GM10266 (cell line): ENCODE data around the gene SPNS2.

Source experiments
- DNase-seq: peaks from one replicate; pipeline ENCODE4 v3.0.0; 2012; ENCODE audit errors: extremely low spot score
- CTCF ChIP-seq: IDR thresholded peaks from 2 replicates; pipeline ENCODE4 v1.5.1; 2012; ENCODE audit warnings: mild to moderate bottlenecking, low read depth; ENCODE audit not compliant: control insufficient read depth, insufficient read depth; ENCODE audit errors: missing control alignments

The SPNS2 gene

GRCh38 chr17:4540224-4540651, 41.6 kb downstream of the SPNS2 start:
- TF ChIP-seq CTCF: no peak
- DNase-seq: no peak

GRCh38 chr17:4540687-4541327, 42.1 kb downstream of the SPNS2 start:
- DNase-seq: no peak

GRCh38 chr17:4541328-4542002, 42.8 kb downstream of the SPNS2 start:
- no peak for TF ChIP-seq CTCF
- DNase-seq: no peak

More at GRCh38 chr17:4540687-4541327, 42.1 kb downstream of the SPNS2 start:
- TF ChIP-seq CTCF: no peak

GRCh38 chr17:4542003-4542725, 43.5 kb downstream of the SPNS2 start:
- no peak for DNase-seq
- no peak for TF ChIP-seq CTCF

- no peak for DNase-seq
- TF ChIP-seq CTCF: no peak
These were observed 44.1 kb downstream of the SPNS2 start for GRCh38 chr17:4542726-4543191.

GRCh38 chr17:4543557-4544026, 44.9 kb downstream of the SPNS2 start:
- no peak for TF ChIP-seq CTCF
- no peak for DNase-seq
